DND-41 (cell line): ENCODE data around the gene C22orf31.

Experiments
- ATAC-seq: fragments of 200-7000 bp; cut with Tn5 transposase; 3 replicates; pipeline ENCODE4 v1.9.1; 2021; ENCODE audit warnings: low read depth; ENCODE audit not compliant: insufficient read depth
- DNase-seq: peaks from one replicate; pipeline ENCODE4 v3.0.0-alpha.2; 2020
- H2AFZ ChIP-seq: 2 replicates; pipeline ENCODE4 v1.6.0; 2012; ENCODE audit warnings: low read depth, low read length
- H3K27ac ChIP-seq: 2 replicates; pipeline ENCODE4 v1.5.1; 2012; ENCODE audit warnings: low read length, inconsistent platforms
- H3K27me3 ChIP-seq: fragments of 200-600 bp; sonication (generic); 2 replicates; pipeline ENCODE4 v1.6.0; 2012; ENCODE audit warnings: low read length, mild to moderate bottlenecking, inconsistent platforms; ENCODE audit not compliant: insufficient read depth, poor library complexity
- H3K36me3 ChIP-seq: 2 replicates; pipeline ENCODE4 v1.5.1; 2012; ENCODE audit warnings: low read length, inconsistent platforms; ENCODE audit not compliant: insufficient read depth
- H3K4me1 ChIP-seq: 2 replicates; pipeline ENCODE4 v1.5.1; 2012; ENCODE audit warnings: mild to moderate bottlenecking, low read length; ENCODE audit not compliant: insufficient read depth
- H3K4me2 ChIP-seq: 2 replicates; pipeline ENCODE4 v1.6.0; 2012; ENCODE audit warnings: mild to moderate bottlenecking, moderate library complexity, low read length, inconsistent platforms; ENCODE audit not compliant: insufficient read depth
- H3K4me3 ChIP-seq, 2 experiments: fragments of 200-600 bp in 1 of 2; shearing (Covaris generic) in 1 of 2; 2 replicates each; pipeline ENCODE4 v1.5.1; 2012 to 2016; ENCODE audit warnings: inconsistent platforms in 2 of 2, low read length in 2 of 2, mild to moderate bottlenecking in 2 of 2, low read depth in 1 of 2, moderate library complexity in 1 of 2
- H3K79me2 ChIP-seq: 2 replicates; pipeline ENCODE4 v1.6.0; 2012; ENCODE audit warnings: low read length, inconsistent platforms; ENCODE audit not compliant: insufficient read depth
- H3K9ac ChIP-seq: 2 replicates; pipeline ENCODE4 v1.6.0; 2012; ENCODE audit warnings: low read depth, mild to moderate bottlenecking, inconsistent platforms, low read length, moderate library complexity
- H3K9me3 ChIP-seq: 2 replicates; pipeline ENCODE4 v1.5.1; 2012; ENCODE audit warnings: low read length, moderate library complexity, mild to moderate bottlenecking, inconsistent platforms; ENCODE audit not compliant: insufficient read depth, severe bottlenecking
- H4K20me1 ChIP-seq: 2 replicates; pipeline ENCODE4 v1.6.0; 2012; ENCODE audit warnings: low read length; ENCODE audit not compliant: insufficient read depth
- EZH2 ChIP-seq: IDR thresholded peaks from 3 replicates; pipeline ENCODE4 v1.6.1; 2012; ENCODE audit warnings: borderline replicate concordance, low read depth, mild to moderate bottlenecking, moderate library complexity, low read length, inconsistent platforms; ENCODE audit not compliant: severe bottlenecking
- TF ChIP-seq, protein P1 (sequence below): IDR thresholded peaks from 2 replicates; pipeline ENCODE4 v1.5.1; 2012; ENCODE audit warnings: borderline replicate concordance, low read length, moderate library complexity, mild to moderate bottlenecking; ENCODE audit not compliant: poor library complexity, severe bottlenecking; ENCODE audit errors: extremely low read depth

C22orf31 gene

GRCh38 chr22:29073618-29074275 is 12.1 kb upstream of the C22orf31 start:
- Histone ChIP-seq H3K36me3 (peaks cover 6% of the 10 kb centered on the region; the same call in 1 of the 2 replicates), H3K4me3 (peak overlapping the region; percentile 71 to 77), H3K79me2 (peaks cover 47% of the 10 kb centered on the region), H3K9ac (peak overlapping the region; percentile 91), H3K4me2 (peak overlapping the region; percentile 81), H3K9me3 (no peaks in the 10 kb centered on the region), H3K4me1 (peaks cover 61% of the 10 kb centered on the region), H3K27me3 (no peaks in the 10 kb centered on the region), H2AFZ (peak overlapping the region; percentile 56), H3K27ac (peak overlapping the region; percentile 95), H4K20me1 (0 out of 2 replicates have a peak, but pooled peaks cover 3% of the 10 kb centered on the region)
- peak; percentile 50 for DNase-seq
- no peak for TF ChIP-seq EZH2
- TF ChIP-seq, protein P1, sequence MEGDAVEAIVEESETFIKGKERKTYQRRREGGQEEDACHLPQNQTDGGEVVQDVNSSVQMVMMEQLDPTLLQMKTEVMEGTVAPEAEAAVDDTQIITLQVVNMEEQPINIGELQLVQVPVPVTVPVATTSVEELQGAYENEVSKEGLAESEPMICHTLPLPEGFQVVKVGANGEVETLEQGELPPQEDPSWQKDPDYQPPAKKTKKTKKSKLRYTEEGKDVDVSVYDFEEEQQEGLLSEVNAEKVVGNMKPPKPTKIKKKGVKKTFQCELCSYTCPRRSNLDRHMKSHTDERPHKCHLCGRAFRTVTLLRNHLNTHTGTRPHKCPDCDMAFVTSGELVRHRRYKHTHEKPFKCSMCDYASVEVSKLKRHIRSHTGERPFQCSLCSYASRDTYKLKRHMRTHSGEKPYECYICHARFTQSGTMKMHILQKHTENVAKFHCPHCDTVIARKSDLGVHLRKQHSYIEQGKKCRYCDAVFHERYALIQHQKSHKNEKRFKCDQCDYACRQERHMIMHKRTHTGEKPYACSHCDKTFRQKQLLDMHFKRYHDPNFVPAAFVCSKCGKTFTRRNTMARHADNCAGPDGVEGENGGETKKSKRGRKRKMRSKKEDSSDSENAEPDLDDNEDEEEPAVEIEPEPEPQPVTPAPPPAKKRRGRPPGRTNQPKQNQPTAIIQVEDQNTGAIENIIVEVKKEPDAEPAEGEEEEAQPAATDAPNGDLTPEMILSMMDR: no peak
- peak; percentile 50 for ATAC-seq

- Histone ChIP-seq H3K27me3 (no peaks in the 10 kb centered on the region), H2AFZ (peak within 1 kb of the TSS; percentile 61), H3K4me2 (peak within 1 kb of the TSS; percentile 81), H3K9ac (peak within 1 kb of the TSS; percentile 91), H3K27ac (peak within 1 kb of the TSS; percentile 95), H3K4me1 (peaks cover 55% of the 10 kb centered on the region), H3K79me2 (peaks cover 47% of the 10 kb centered on the region), H3K4me3 (peak within 1 kb of the TSS; percentile 71 to 77), H3K36me3 (peaks cover 6% of the 10 kb centered on the region; the same call in 1 of the 2 replicates), H3K9me3 (no peaks in the 10 kb centered on the region), H4K20me1 (0 out of 2 replicates have a peak, but pooled peaks cover 3% of the 10 kb centered on the region)
- TF ChIP-seq, protein P1: no peak
- ATAC-seq: peak; percentile 15
- DNase-seq: peak; percentile 24
Observed at GRCh38 chr22:29072979-29073617, 11.5 kb upstream of the C22orf31 start, which contains the start of gene KREMEN1. Gene KREMEN1, plus strand, starts transcription at chr22:29073035. Its CDS starts 96 bp downstream, at chr22:29073131.

GRCh38 chr22:29072193-29072978 is 10.8 kb upstream of the C22orf31 start:
- peaks cover 48% of the 10 kb centered on the region for H3K4me1 ChIP-seq
- H2AFZ ChIP-seq: peak overlapping the region; percentile 61; the same call in 1 of the 2 replicates
- peak; percentile 81 for DNase-seq
- no peaks in the 10 kb centered on the region for H3K27me3 ChIP-seq
- TF ChIP-seq, protein P1: no peak
- TF ChIP-seq EZH2: no peak
- H3K9ac ChIP-seq: peak overlapping the region; percentile 36; the same call in 1 of the 2 replicates
- 0 out of 2 replicates have a peak, but pooled peaks cover 3% of the 10 kb centered on the region for H4K20me1 ChIP-seq
- ATAC-seq: peak; percentile 91
- peak overlapping the region; percentile 77 for H3K4me2 ChIP-seq
- peaks cover 6% of the 10 kb centered on the region; the same call in 1 of the 2 replicates for H3K36me3 ChIP-seq
- H3K27ac ChIP-seq: peak overlapping the region; percentile 22; the same call in 1 of the 2 replicates
- no peaks in the 10 kb centered on the region for H3K9me3 ChIP-seq
- H3K4me3 ChIP-seq: peak overlapping the region in 1 of 2 experiments; percentile 58; a peak in 3 of 4 replicates
- H3K79me2 ChIP-seq: peaks cover 45% of the 10 kb centered on the region
